Neural cell (in vitro differentiated cells): Measurements from ENCODE around the gene PKN2. TPM values are rescaled to one million over a fixed set of nuclear protein-coding genes. Genes with fewer than 3 reads are reported as not detected.

Experiments used
- H2AFZ ChIP-seq: fragments of 200-600, 300-800 bp; sonication (generic), shearing (Covaris generic); 2 replicates; pipeline ENCODE4 v1.6.0; 2014; ENCODE audit warnings: low read depth, mild to moderate bottlenecking, antibody characterized with exemption, low read length, moderate library complexity
- H3F3A ChIP-seq: fragments of 200-600 bp; shearing (Covaris generic); 2 replicates; pipeline ENCODE4 v1.6.1; 2016; ENCODE audit warnings: mild to moderate bottlenecking, moderate library complexity, mixed read lengths, antibody characterized with exemption, low read length; ENCODE audit not compliant: insufficient read depth, poor library complexity, severe bottlenecking
- H3K27ac ChIP-seq: fragments of 200-600, 300-800 bp; sonication (generic), shearing (Covaris generic); 2 replicates; pipeline ENCODE4 v1.5.1; 2014; ENCODE audit warnings: mild to moderate bottlenecking, low read length, moderate library complexity
- H3K27me3 ChIP-seq: fragments of 300-800, 200-600 bp; sonication (generic), shearing (Covaris generic); 2 replicates; pipeline ENCODE4 v1.6.0; 2014; ENCODE audit warnings: mild to moderate bottlenecking, low read depth, low read length, moderate library complexity; ENCODE audit not compliant: insufficient read depth
- H3K36me3 ChIP-seq: fragments of 300-800, 200-600 bp; sonication (generic), shearing (Covaris generic); 2 replicates; pipeline ENCODE4 v1.5.1; 2014; ENCODE audit warnings: mild to moderate bottlenecking, antibody characterized with exemption, low read length, moderate library complexity; ENCODE audit not compliant: insufficient read depth
- H3K4me2 ChIP-seq: fragments of 300-800, 200-600 bp; sonication (generic), shearing (Covaris generic); 2 replicates; pipeline ENCODE4 v1.6.0; 2014; ENCODE audit warnings: mild to moderate bottlenecking, low read length
- H3K4me3 ChIP-seq: fragments of 300-800, 200-600 bp; sonication (generic), shearing (Covaris generic); 2 replicates; pipeline ENCODE4 v1.5.1; 2014; ENCODE audit warnings: mild to moderate bottlenecking, low read length, moderate library complexity
- H3K79me2 ChIP-seq: fragments of 200-600 bp; shearing (Covaris generic); replicated peaks from 2 replicates; pipeline ENCODE4 v1.6.0; 2014; ENCODE audit warnings: mild to moderate bottlenecking, low read length, moderate library complexity; ENCODE audit not compliant: insufficient read depth
- H3K9ac ChIP-seq: fragments of 300-800, 200-600 bp; sonication (generic), shearing (Covaris generic); 2 replicates; pipeline ENCODE4 v1.6.1; 2016; ENCODE audit warnings: mild to moderate bottlenecking, low read length, mixed read lengths
- H3K9me2 ChIP-seq: fragments of 200-600 bp; shearing (Covaris generic); 2 replicates; pipeline ENCODE4 v1.6.1; 2016; ENCODE audit warnings: mild to moderate bottlenecking, low read length, mixed read lengths; ENCODE audit not compliant: insufficient read depth
- H3K9me3 ChIP-seq: fragments of 200-600, 300-800 bp; sonication (generic), shearing (Covaris generic); 2 replicates; pipeline ENCODE4 v1.6.1; 2016; ENCODE audit warnings: mild to moderate bottlenecking, mixed run types, low read length, moderate library complexity, mixed read lengths
- H4K20me1 ChIP-seq: fragments of 200-600 bp; shearing (Covaris generic); 2 replicates; pipeline ENCODE4 v1.6.1; 2016; ENCODE audit warnings: mild to moderate bottlenecking, mixed run types; ENCODE audit not compliant: insufficient read depth
- EP300 ChIP-seq: fragments of 450-650 bp; conservative IDR thresholded peaks from 2 replicates; pipeline ENCODE4 v1.6.1; 2014; ENCODE audit warnings: antibody characterized with exemption, mild to moderate bottlenecking, moderate library complexity; ENCODE audit not compliant: poor library complexity, severe bottlenecking
- EZH2 ChIP-seq: fragments of 200-600, 300-800 bp; shearing (Covaris generic), sonication (generic); IDR thresholded peaks from 2 replicates; pipeline ENCODE4 v1.6.1; 2014; ENCODE audit warnings: antibody characterized with exemption, low read length, borderline replicate concordance, mild to moderate bottlenecking; ENCODE audit not compliant: insufficient read depth, poor library complexity, severe bottlenecking
- MXI1 ChIP-seq: fragments of 450-650 bp; conservative IDR thresholded peaks from 2 replicates; pipeline ENCODE4 v1.6.1; 2014; ENCODE audit warnings: antibody characterized with exemption, mild to moderate bottlenecking; ENCODE audit not compliant: poor library complexity, severe bottlenecking
- POLR2AphosphoS5 ChIP-seq: IDR thresholded peaks from 2 replicates; pipeline ENCODE4 v1.6.1; 2012
- RAD21 ChIP-seq: fragments of 450-650 bp; conservative IDR thresholded peaks from 2 replicates; pipeline ENCODE4 v1.6.1; 2014; ENCODE audit warnings: antibody characterized with exemption, mild to moderate bottlenecking, moderate library complexity
- SMC3 ChIP-seq: fragments of 450-650 bp; conservative IDR thresholded peaks from 2 replicates; pipeline ENCODE4 v1.6.1; 2014; ENCODE audit warnings: antibody characterized with exemption, mild to moderate bottlenecking, moderate library complexity; ENCODE audit not compliant: poor library complexity
- TAF1 ChIP-seq: IDR thresholded peaks from 2 replicates; pipeline ENCODE4 v1.6.1; 2012; ENCODE audit warnings: low read depth
- polyA plus RNA-seq: library from polyadenylated mRNA; depleted of rRNA; stranded (reverse); fragments of >200 nt; gene quantifications from 2 replicates; pipeline ENCODE4 v1.2.3, GENCODE V29; 2014
- TF ChIP-seq, protein P1 (sequence below): IDR thresholded peaks from 2 replicates; pipeline ENCODE4 v1.6.1; 2012; ENCODE audit warnings: borderline replicate concordance
- TF ChIP-seq, protein P2 (sequence below): fragments of 450-650 bp; IDR thresholded peaks from 2 replicates; pipeline ENCODE4 v1.5.1; 2014; ENCODE audit warnings: antibody characterized with exemption, mild to moderate bottlenecking, moderate library complexity; ENCODE audit not compliant: poor library complexity, severe bottlenecking

The PKN2 gene
- polyA plus RNA-seq, 1 donor from 2014 or later: 38.4 TPM

DNA sequence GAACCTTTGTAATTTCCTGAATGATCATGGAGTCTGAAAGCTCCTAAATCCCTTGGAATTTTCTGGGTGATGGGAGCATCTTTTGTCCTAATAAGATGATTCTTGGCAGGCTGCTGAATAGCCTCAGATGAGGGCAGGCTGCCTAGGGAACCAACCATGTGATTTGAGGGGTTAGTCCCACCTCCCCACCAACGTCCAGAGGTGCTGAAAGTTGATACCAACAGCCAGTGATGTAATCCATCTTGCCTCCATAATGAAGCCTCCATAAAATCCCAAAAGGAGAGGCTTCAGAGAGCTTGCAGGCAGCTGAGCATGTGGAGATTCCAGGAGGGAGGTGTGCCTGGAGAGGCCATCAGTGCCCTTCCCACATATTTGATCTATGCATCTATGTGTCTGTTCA lies 163.6 kb downstream of the PKN2 start:
- Histone ChIP-seq H3K4me3 (no peak overlapping the region), H3K27me3 (no peaks in the 10 kb centered on the region), H3K9me2 (no peaks in the 10 kb centered on the region), H3K9ac (no peak overlapping the region), H4K20me1 (no peaks in the 10 kb centered on the region), H3K36me3 (no peaks in the 10 kb centered on the region), H3K4me2 (no peak overlapping the region), H3K27ac (no peak overlapping the region), H3F3A (no peaks in the 10 kb centered on the region), H2AFZ (no peak overlapping the region), H3K9me3 (no peaks in the 10 kb centered on the region), H3K79me2 (no peaks in the 10 kb centered on the region)
- TF ChIP-seq, protein P1, sequence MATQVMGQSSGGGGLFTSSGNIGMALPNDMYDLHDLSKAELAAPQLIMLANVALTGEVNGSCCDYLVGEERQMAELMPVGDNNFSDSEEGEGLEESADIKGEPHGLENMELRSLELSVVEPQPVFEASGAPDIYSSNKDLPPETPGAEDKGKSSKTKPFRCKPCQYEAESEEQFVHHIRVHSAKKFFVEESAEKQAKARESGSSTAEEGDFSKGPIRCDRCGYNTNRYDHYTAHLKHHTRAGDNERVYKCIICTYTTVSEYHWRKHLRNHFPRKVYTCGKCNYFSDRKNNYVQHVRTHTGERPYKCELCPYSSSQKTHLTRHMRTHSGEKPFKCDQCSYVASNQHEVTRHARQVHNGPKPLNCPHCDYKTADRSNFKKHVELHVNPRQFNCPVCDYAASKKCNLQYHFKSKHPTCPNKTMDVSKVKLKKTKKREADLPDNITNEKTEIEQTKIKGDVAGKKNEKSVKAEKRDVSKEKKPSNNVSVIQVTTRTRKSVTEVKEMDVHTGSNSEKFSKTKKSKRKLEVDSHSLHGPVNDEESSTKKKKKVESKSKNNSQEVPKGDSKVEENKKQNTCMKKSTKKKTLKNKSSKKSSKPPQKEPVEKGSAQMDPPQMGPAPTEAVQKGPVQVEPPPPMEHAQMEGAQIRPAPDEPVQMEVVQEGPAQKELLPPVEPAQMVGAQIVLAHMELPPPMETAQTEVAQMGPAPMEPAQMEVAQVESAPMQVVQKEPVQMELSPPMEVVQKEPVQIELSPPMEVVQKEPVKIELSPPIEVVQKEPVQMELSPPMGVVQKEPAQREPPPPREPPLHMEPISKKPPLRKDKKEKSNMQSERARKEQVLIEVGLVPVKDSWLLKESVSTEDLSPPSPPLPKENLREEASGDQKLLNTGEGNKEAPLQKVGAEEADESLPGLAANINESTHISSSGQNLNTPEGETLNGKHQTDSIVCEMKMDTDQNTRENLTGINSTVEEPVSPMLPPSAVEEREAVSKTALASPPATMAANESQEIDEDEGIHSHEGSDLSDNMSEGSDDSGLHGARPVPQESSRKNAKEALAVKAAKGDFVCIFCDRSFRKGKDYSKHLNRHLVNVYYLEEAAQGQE: no peak
- no peak for TF ChIP-seq SMC3
- no peak for TF ChIP-seq EP300
- TF ChIP-seq POLR2AphosphoS5: no peak
- no peak for TF ChIP-seq MXI1
- no peak for TF ChIP-seq EZH2
- no peak for TF ChIP-seq RAD21

DNA sequence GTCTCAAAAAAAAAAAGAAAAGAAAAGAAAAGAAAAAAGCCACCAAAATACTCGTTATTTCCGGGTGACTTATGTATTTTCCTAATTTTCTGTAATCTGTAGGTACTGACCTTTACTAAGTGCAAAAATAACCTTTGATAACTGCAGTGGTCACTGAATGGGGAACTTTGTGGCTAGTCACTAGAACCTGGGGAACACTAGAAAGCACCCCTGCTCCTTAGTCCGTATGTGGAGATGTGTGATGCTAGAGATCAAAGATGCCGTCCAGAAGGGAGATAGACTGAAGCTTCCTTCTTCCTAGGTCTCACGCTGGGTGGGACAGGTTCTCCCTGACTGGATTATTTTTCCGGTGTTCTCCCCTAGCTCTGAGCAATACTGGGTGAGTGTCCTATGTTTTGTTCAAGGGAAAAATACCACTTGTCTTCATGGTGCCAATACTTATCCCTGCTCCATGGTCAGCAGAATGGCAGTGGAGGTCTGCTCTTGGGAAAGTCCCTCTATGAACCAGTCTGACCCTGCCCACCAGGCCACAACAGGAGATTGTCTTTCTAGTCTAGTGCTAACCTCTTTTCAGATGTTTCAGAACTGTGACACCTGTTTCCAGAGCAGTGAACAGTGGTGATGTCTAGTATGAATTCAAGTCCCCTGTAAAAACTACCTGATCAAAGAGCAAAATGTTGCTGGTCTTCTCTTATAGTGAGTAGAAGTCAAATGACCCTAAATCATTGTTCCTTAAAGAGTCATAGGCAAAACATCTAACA lies 167.4 kb downstream of the PKN2 start:
- Histone ChIP-seq H3K4me3 (no peak overlapping the region), H3K27ac (no peak overlapping the region), H3K79me2 (no peaks in the 10 kb centered on the region), H3K9me2 (no peaks in the 10 kb centered on the region), H4K20me1 (no peaks in the 10 kb centered on the region), H3K9me3 (no peaks in the 10 kb centered on the region), H3K36me3 (no peaks in the 10 kb centered on the region), H3K9ac (no peak overlapping the region), H3F3A (no peaks in the 10 kb centered on the region), H3K27me3 (no peaks in the 10 kb centered on the region), H3K4me2 (no peak overlapping the region), H2AFZ (no peak overlapping the region)
- TF ChIP-seq, protein P2, sequence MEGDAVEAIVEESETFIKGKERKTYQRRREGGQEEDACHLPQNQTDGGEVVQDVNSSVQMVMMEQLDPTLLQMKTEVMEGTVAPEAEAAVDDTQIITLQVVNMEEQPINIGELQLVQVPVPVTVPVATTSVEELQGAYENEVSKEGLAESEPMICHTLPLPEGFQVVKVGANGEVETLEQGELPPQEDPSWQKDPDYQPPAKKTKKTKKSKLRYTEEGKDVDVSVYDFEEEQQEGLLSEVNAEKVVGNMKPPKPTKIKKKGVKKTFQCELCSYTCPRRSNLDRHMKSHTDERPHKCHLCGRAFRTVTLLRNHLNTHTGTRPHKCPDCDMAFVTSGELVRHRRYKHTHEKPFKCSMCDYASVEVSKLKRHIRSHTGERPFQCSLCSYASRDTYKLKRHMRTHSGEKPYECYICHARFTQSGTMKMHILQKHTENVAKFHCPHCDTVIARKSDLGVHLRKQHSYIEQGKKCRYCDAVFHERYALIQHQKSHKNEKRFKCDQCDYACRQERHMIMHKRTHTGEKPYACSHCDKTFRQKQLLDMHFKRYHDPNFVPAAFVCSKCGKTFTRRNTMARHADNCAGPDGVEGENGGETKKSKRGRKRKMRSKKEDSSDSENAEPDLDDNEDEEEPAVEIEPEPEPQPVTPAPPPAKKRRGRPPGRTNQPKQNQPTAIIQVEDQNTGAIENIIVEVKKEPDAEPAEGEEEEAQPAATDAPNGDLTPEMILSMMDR: no peak
- TF ChIP-seq POLR2AphosphoS5 (no peak), SMC3 (no peak), EZH2 (no peak), EP300 (no peak), MXI1 (no peak), RAD21 (no peak), TAF1 (no peak)
- TF ChIP-seq, protein P1: no peak
